Putamen (tissue), 1 donor: ENCODE measurements around the gene UGT2A2.
A peak's percentile ranks its signal among the peaks of the same experiment; 100 is the strongest.
"Not testable (repeated sequence)": the region's sequence is repeated elsewhere in the genome, so short reads cannot be mapped to it uniquely, and the experiment has no call there.

Experiments used
- DNase-seq: peaks from one replicate; pipeline ENCODE4 v3.0.0-alpha.2; 2016; ENCODE audit warnings: low spot score

UGT2A2 gene

DNA sequence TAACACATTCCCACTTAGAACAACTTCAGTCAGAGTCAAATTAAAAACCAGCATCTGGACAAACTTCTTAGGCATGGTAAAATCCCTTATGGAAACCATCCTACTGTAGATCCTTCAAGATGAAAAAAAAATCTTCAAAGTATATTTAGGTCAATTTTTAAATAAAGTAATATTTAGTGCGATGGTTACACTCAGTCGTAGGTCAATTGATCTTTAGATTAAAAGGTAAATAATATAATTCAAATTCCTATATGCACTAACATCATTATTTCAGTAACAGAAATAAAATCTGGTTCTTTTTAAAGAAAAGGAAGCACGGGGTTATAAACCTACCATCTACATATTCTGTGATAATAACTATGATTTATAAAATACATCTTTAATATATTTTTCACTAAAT lies at the start of gene UGT2A2:
Gene UGT2A2, minus strand, starts transcription at position 101 of the 400 bp plus-strand sequence. Its CDS starts 2 bp downstream, at position 99.
- no peak for DNase-seq

DNA sequence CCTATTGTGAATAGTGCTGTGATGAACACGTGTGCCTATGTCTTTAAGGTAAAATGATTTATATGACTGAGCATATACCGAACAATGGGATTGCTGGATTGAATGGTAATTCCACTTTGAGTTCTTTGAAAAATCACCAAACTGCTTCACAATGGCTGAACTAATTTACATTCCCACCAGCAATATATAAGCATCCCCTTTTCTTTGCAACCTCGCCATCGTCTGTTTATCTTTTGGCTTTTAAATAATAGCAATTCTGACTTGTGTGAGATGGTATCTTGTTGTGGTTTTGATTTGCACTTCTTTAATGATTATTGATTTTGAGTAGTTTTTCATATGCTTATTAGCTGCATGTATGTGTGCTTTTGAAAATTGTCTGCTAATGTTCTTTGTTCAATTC lies 45.4 kb upstream of the UGT2A2 start:
- DNase-seq: no peak

DNA sequence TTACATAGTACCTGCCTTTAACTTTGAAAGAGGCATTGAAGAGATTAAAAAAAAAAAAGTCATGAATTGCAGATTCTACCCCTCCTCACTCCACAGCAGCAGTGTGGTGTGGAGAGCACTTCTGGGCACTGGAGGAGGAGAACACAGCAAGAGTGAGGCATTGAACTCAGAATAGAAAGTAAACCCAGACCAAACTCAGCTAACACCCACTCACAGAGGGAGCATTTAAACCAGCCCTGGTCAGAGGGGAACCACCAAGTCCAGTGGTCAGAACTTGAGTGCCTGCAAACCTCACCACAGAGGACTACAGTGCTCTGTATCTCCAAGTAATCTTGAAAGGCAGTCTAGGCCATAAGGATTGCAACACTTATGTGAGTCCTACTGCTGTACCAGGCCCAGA lies 29.2 kb upstream of the UGT2A2 start:
- no peak for DNase-seq

DNA sequence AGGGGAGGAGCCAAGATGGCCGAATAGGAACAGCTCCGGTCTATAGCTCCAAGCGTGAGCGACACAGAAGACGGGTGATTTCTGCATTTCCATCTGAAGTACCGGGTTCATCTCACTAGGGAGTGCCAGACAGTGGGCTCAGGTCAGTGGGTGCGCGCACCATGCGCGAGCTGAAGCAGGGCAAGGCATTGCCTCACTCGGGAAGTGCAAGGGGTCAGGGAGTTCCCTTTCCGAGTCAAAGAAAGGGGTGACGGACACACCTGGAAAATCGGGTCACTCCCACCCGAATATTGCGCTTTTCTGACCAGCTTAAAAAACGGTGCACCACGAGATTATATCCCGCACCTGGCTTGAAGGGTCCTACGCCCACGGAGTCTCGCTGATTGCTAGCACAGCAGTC lies 24.6 kb upstream of the UGT2A2 start:
- DNase-seq: not testable (repeated sequence)

DNA sequence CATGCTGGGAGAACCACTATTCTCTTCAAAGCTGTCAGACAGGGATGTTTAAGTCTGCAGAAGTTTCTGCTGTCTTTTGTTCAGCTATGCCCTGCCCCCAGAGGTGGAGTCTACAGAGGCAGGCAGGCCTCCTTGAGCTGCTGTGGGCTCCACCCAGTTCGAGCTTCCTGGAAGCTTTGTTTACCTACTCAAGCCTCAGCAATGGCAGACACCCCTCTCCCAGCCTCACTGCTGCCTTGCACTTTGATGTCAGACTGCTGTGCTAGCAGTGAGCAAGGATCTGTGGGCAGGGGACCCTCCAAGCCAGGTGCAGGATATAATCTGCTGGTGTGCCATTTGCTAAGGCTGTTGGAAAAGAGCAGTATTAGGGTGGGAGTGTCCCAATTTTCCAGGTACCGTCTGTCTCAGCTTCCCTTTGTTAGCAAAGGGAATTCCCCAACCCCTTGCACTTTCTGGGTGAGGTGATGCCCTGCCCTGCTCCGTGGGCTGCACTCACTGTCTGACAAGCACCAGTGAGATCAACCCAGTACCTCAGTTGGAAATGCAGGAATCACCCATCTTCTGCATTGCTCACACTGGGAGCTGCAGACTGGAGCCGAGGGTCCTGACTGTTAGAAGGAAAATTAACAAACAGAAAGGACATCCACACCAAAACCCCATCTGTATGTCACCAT lies 21.8 kb upstream of the UGT2A2 start:
- not testable (repeated sequence) for DNase-seq

DNA sequence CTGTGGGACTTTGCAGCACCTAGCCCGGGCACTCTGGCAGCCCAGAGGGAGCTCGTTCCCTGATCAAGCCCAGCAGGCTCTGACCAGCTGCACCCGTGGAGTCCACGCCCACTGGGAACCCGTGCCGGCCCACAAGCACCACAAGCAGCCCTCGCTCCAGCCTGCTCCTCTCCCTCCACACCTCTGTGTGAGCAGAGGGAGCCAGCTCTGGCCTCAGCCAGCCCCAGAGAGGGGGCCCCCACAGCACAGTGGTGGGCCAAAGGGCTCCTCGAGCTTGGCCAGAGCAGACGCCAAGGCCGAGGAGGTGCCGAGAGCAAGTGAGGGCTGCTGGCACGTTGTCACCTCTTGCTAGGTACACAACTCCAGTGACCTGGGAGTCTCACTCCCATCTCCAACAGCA lies 18.7 kb upstream of the UGT2A2 start:
- DNase-seq: no peak

DNA sequence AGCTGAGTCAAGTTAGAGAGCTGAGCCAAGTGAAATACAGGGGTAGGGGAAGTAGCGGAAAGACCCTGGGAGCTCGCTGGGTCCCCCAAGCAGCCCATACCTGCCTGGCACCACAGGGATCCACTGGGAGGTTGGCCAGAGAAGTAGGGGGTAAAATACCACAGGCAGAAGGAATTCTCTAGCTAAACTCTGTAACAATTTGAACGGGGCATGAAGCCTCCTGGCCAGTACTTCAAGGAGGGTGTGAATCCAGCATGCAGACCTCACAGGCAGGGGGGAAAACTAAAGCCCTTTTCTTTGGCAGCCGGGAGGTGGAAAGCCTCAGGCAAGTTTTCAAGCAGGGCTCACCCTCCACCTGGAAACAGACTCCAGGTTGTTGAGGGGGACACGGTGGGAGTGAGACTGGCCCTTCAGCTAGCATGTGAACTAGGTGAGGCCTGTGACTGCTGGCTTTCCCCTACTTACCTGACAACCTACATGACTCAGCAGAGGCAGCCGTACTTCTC lies 17.3 kb upstream of the UGT2A2 start:
- DNase-seq: no peak

DNA sequence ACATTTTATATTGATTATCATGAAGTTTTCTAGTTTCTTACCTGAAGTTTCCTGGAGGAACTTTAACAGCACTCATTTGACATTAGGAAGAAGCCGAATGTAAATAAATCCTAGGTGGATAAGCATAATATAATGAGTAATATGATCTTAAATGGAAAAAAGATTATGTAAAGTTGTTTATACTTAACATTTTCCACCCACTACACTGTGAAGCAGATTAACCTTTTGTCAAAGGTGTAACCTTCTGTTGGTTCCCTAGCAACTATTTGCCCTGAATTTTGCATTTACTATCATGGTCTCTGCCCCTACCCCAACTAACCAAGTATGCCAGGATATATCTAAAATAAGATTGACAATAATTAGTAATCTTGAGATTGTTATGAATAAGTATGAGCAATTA lies 13.7 kb upstream of the UGT2A2 start, which contains the start of gene UGT2A1:
Gene UGT2A1, minus strand, starts transcription at position 101 of the 400 bp plus-strand sequence. CDS start 5,603 bp downstream, outside the sequence.
- DNase-seq: no peak

DNA sequence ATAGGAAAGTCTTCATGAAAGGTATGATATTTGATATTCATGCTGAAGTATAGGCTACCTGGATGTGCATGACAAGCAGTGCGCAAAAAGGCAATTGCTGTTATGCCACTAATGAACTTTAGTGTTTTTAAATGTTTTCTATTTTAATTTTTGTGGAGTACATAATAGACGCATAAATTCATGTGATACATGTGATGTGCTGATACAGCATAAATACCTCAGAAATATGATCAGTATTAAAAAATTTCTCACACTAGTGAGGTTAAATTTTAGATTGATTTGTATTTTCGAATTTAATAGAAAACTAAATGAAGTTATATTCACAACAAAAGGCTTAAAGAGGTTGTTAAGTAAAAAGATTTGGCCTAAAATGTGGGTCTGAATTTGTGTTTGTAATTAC lies 11.4 kb upstream of the UGT2A2 start:
- no peak for DNase-seq

DNA sequence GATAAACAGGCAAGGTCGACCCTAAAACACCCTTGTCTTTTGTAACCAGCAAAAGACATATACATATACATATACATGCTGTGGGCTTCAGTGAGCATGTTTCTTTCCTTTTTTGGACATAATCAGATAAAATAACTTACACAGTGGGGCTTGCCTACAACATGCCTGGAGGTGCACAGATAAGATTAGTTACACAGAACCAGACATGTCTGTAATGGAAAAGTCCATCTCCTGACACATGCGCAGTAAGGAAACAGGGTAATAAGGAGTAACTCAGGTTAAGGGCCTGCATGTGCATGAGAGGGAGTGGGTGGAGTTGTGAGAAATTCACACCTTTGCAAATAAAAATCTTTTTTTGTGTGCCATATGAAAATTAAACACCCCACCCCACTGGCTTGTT lies 10.2 kb upstream of the UGT2A2 start:
- no peak for DNase-seq

DNA sequence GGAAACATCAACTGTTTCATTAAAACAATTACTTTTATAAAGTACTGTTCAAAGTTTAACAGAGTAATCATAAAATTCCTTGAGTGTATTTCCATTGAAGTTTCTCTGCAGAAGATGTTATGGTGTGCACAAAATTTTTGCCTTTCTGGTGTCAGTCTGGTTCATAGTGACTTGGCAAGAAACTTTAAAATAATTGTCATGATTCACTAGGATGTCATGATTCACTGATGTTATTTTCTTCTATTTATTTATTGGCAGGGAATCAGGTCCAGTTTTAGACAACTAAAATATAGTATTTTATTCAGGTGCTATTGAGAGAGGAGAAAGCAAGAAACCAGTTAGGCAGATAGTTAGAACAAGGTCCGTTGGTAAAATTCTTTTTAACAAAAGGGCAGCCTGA lies 9.8 kb upstream of the UGT2A2 start:
- no peak for DNase-seq

DNA sequence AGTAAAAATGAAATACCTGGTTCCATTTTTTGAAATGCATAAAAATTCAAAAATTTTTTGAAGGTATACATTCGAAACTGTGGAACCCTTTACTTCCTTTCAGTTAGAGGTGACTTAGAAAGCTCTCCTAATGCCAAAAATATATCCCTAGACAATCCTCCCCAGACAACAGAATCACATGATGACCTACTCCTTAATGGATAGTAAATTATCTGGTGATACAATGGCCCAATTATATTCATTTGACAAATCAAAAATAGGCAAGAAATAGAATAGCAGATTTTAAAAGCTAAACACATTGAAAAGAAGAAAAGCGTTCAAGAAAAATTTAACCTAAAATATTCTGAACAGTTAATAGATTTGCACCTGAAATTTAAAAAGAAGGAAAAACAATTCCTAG lies 3.5 kb upstream of the UGT2A2 start:
- peak; percentile 19 for DNase-seq

DNA sequence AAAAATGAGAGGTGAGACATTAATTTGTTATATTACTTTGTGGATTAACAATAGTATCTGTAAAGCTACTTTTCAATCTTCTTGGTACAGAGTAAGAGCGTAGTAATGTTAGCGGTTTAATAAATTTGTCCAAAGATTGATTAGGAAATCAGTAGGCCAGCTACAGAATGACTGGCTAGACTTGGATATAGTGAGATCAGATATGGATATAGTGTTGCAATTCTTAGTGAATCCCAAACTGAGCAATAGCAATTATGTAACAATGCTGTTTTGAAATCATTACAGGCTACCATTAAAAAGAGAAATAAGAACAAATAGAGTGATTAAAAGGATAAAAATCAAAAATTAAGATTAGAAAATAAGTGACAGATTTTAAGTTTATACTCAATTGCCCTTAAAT lies 847 bp upstream of the UGT2A2 start:
- no peak for DNase-seq

DNA sequence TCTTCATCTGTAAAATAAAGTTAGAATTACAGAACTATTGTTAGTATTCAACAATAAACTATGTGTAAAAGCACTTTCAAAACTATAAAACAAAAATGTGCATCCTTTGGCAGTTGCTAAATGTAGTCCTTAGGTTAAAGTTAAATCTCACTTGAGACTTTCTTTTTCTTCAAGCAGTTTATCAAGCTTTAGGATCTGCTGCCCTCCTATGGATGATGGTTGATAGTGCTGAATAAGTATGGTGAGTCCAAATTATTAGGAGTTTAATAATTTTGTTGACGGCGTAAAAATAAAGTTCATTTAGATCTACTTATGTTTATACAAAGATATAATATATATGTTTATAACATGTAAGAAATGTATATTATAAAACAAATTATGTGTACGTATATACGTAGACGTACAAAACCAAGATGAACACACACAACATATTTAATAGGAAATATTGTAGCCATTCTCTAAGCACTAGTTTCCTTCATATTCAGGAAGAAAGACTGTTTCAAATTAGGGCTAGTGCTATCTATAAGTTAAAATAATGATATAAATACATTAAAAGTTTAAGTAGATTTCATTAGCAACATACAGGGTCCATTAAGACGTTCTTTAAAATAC lies 22.3 kb downstream of the UGT2A2 start:
- DNase-seq: peak; percentile 21

DNA sequence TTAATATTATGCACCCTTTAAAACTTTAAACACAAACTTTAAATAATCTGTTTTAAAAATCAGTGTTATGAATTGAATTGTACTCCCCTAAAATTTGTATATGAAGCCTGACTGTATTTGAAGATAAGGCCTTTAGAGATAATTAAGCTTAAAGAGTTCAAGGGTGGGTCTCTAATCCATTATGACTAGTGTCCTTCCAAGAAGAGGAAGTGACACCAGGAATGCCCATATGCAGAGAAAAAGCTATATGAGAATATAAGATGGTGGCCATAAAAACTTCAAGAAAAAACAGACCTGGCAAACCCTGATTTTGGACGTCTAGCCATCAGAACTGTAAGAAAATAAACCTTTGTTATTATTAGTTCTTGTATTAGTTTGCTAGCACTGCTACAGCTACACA lies 29.0 kb downstream of the UGT2A2 start:
- DNase-seq: no peak

DNA sequence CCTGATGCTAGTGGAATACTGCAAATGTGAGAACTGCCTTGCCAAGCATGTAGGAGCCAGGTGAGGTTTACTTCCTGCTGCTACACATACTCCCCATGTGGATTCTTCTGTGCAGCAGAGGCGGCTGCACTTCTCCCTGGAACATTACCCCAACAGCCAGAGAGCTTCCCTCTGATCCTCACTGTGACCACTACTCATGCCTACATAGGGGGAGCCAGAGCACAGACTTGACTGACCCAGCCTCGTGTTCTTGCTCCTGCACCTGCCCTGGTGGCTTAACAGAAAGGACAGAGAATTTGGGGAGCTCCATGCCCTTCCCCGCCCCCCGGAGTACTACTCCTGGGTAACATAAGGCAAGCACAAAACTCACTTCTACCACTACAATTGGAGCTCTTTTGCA lies 38.4 kb downstream of the UGT2A2 start:
- DNase-seq: no peak

DNA sequence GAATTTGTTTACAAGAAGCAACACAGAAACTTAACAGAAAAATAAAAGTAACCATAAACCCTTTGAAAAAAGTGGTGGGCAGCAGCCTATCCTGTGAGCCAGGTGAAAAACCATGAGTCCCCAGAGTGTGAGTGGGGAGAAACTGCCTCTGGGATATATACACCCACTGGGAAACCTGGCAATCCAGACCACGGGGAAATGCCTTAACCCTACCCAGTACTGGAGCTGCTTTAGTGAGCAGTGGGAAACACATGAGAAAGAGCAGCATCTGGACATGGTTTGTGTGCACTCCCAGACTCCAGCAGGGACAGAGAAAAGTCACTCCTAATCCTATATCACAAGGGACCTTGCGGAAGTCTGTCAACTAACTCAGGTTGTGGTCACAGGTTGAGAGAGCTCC lies 39.4 kb downstream of the UGT2A2 start:
- DNase-seq: no peak

DNA sequence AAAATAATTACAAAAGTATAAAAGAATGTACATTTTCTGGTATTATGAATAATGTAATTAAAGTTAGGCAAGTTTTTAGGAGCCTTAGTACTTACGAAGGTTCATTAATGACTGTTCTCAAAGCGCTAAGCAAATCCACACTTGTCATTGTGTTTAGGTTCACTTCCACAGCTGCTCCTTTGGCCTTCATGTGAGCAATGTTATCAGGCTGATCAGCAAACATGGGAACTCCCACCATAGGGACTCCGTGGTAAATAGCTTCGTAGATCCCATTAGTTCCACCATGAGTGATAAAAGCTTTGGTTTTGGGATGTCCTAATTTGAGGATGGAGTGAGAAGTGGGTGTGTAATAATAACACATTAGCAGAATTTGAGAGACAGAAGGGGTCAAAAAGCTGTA lies 45.1 kb downstream of the UGT2A2 start:
- no peak for DNase-seq

DNA sequence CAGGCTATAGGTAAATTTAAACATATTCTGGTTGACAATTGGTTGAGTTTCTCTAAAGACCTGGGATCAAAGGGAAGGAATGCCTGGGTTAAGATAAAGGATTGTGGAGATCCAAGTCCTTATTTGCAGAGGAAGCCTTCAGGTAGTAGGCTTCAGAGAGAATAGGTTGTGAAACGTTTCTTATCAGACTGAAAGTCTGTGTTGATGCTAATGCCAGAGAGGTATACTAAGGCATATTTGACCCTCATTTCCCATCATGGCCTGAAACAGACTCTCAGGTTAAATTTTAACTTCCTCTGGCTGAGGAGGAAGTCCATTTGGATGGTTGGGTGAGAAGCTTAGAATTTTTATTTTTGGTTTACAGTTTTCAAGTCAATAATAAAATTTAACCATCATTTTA lies 48.1 kb downstream of the UGT2A2 start:
- no peak for DNase-seq

DNA sequence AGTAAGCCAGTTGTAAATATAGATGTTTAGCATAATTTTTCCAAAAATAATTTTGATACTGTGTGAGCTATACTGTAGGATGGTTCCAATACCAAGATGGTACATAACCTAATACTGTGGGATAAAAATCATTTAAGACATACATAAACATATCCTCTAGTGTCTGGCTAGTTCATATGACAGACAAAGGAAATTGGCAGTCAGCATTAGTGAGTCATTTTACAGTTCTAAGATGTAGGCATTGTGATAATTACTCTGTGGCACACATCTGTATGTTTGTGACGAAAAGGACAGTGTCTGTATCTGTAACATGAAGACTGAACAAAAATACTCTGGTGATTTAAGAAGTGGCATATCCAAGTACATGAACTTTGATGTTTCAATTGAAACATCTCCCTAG lies 49.6 kb downstream of the UGT2A2 start:
- no peak for DNase-seq

DNA sequence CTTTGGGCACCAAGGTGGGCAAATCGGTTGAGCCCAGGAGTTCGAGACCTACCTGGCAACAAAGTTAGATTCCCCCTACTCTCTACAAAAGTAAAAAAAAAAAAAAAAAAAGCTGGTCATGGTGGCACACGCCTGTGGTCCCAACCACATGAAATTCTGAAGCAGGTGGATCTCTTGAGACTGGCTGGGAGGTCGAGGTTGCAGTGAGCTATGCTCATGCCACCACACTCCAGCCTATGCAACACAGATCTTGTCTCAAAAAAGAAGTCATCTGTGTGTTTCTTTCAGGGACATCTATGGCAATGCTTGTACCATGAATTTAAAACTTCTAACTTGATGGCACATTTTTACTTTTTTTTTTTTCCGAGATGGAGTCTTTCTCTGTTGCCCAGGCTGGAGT lies 55.3 kb downstream of the UGT2A2 start:
- no peak for DNase-seq

DNA sequence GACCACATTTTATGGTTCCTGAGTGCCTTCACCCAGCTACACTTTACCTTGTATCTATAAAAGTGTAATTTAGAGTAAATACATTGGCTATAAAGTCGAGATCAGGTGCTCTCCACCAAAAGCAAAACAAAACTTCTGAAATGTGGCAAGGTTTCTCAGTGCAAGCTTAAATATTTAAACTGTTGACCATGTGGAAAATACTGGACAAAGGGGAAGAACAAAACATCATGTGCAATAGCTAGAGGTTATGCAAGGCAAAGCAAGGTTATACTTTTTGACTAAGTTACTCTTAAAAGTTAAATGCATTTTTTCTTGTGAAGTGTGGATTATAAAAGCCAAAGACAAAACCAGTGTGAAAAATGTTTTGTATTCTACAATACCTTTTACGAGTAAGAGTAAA lies 55.9 kb downstream of the UGT2A2 start:
- no peak for DNase-seq

DNA sequence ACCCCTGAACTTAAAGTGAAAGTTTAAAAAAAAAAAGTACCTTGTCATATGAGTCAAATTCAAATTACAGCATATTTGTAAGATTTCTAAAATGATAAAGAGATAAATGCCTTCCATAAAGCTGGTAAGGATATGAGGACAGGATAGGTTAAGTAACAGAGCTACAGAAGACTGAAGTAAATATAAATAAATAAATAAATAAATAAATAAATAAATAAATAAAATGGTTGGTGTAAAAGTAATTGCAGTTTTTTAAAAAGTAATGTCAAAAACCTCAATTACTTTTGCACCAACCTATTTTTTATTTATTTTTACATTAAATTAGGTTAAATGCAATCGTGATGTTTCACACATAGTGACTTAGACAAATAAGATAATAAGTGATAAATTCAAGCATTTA lies 62.2 kb downstream of the UGT2A2 start:
- DNase-seq: no peak
